Stimulated activated CD4-positive, alpha-beta T cell treated with anti-CD3 and anti-CD28 coated beads, Interleukin-12 subunit alpha, Interleukin-12 subunit beta, amount 100 ng/mL, for 4 hours (primary cell): ENCODE data around the gene LDLRAD3.

Experiments
- DNase-seq: peaks from one replicate; pipeline ENCODE4 v3.0.0-alpha.2; 2020

LDLRAD3 gene

DNA sequence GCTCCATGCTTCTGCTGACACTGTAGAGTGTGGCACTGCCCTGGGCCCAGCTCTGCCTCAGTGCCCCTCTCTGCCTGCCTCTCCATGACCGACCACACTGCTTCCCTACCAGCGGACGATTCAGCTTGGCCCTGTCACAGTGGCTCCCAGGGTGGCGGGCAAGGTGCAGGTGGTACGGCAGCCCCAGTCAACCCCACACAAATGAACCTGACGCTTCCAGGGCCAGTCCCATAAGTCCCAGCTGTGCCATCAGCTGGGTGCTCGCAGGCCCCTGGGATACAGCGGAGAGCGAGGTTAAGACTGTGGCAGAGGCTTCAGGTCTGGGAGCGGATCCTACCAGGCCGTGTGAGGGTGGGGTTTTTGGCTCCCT, 134.8 kb downstream of the LDLRAD3 start:
- no peak for DNase-seq

DNA sequence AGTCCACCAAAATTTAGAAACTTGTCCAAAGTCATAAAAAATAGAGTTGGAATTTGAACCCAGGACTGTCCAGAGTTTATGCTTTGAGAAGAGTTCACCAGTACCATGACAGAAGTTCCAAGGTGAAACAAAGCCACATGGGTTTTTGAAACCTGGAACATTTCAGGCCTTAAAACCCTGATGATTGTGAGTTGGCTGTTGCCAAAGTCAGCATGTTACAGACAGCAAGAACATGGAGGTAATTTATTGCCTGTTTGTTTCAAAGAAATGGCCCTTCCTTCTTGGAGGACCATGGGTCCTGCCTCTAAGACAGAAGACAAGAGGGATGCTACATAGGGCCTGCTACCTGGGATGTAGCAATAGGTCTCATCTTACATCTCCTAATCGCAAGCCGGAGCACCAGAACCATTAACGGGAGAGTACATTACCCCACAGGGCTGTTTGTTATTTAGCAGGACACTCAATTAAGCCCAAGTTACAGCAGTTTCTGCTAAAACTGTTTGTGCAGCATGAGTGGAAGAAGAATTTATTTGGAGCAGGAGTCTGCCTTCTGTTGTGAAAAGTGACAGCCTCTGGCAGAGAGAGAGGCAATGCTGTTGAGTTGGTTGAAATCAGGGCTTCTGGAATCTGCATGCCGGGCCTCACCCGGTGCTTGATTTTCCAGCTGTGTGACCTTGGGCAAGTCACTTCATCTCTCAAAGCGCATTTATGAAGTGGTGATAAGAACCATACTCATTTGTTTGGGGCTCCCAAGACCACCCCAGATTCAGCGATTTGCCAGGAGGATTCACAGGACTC, 136.2 kb downstream of the LDLRAD3 start:
- no peak for DNase-seq

DNA sequence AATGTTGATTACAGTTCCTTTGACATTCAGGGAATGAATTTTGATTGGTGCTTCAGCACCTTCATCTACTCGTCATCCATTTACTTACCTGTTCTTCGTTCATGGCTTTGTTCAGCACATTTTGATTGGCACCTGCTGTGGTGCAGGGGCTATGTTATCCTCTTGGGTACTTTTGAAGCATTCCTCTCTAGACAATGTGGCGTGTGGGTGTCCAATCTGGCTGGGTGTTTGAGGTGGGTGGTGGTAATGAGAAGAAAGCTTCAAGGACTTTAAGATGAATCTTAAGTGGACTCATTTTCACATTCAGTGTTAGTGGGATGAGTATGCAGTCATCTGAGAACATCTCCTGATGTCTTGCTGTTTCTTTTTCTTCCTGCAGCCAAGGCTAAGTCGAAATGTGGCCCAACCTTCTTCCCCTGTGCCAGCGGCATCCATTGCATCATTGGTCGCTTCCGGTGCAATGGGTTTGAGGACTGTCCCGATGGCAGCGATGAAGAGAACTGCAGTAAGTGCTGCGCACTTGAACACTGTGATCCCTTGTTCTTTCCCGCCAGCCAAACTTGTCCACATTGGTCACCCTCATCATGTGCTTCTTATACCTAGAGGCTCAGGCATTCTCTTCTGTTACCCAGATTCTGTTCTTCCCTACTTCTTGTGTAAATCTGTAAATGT, 137.5 kb downstream of the LDLRAD3 start:
- DNase-seq, result no peak

DNA sequence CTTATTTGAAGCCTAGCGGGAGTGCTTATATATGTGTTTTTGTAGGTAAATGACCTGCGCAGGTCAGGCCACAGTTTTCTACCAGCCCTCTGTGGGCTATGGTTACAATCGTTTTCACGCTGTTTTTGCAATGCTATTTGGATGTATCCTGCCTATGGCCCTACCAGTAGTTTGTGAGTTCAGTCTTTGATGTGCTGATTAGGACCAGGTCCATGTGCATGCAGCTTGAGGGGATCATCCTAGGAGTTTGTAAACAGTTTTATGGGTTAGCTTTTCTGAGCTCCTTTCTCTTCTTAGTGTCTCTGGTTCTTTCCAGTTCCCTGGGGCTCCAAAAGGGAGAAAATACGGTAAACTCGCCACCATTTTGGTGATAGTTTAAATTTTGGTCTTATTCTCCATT, 142.5 kb downstream of the LDLRAD3 start:
- DNase-seq, result no peak

DNA sequence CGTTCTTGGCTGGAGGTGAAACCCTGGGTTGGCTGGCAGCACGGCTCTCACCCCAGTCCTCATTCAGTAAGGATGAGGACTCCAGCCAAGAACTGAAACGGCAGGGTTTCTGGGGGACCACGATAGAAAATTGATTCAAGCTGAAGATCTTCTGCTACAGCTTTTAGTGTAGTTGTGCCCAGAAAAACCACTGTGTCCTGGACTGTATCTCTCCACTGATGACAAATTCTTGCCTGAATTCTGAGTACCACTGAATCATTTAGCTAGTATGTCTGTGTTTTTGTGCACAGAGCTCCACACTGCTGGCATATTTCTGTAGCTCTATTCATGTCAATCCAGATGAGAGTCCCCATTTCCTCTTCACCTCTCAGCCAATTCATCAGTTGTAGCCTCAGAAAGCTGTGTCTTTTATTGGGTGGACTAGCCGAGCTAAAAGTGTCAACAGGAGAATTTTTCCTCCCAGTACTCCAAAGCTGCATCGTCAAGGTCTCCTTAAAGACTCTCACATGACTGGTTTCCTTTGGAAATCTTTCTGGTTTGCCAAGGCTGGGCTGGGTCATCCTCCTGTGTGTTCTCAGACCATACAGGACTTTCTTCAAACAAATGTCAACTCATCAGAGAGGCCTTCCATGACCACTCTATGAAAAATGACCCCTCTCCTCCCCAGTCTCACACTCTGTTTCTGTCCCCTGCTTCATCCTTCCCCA, 144.6 kb downstream of the LDLRAD3 start:
- no peak for DNase-seq

DNA sequence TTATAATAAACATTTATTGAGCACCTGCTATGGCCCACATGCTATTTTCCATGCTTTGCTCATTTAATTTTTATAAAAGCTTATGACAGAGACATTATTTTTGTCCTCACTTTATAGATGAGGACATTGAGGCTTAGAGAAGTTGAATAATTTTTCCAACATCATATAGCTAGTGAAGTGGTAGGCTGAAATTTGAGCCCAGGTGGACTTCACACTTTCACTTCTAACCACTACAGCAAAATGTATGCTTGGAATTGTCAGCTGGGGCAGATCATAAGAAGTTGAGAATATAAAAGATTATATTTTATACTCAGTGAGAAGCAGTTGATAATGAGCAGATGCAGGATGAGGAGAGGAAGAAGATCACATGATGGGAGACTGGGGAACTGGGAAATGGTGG, 146.1 kb downstream of the LDLRAD3 start:
- no peak for DNase-seq

DNA sequence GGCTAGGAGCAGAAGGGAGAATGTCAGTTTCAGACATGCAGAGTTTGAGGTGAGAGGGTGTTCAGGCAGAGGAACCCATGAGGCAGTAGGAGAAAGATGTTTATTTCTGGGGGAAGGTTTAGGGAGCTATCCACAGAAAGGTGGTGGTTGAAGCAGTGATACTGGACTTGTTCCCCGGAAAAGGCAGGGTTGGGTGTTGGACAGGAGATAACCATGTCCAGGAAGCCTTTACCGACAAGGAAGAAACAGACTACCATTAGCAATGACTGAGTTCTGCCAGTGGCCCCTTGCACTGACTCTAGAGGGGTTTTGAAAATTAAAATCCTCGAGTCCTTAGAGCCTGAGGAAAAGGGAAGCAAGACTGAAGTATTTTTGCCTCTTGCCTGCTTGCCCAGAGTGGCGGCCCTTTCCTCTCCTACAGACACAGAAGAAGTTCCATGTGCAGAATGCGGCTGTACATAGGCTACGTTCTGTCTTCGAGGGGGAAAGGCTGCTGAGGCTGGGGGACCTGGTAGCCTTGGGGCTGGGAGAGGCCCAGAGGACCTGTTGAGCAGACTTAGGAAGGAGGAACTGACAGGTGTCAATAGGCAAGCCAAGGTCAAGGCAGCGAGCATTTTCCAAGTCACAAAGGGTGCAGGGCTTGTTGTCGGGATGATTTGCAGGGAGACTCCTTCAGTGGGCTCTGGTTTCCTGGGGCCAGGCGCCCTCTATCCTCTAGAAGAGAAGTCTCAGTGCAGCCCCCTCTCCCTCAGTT, 146.7 kb downstream of the LDLRAD3 start:
- no peak for DNase-seq

DNA sequence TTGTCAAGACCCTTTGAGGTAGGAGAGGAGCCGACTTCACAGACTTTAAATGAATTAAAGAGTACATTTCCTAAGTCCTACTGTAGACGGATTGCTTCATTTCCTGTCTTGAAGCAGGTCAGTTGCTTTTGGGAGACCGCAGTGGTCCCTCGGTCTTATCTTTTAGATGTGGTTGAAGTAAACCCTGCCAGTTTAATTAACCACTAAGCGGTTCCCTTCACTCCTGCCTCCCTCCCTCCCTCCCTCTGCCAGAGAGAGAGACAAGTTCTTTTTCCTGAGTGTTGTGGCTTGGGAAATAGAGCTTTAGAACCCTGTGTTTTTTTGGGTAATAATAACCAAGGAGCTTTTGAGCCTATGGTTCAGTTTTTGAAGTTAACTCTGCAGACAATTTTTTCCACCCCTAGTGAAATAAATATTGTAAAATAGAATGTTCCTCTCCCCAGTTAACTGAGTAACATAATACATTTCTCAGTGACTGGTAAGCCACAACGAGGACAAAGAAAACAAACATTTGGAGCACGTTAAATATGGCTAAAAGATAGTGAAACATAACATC, 147.5 kb downstream of the LDLRAD3 start:
- DNase-seq, result no peak

DNA sequence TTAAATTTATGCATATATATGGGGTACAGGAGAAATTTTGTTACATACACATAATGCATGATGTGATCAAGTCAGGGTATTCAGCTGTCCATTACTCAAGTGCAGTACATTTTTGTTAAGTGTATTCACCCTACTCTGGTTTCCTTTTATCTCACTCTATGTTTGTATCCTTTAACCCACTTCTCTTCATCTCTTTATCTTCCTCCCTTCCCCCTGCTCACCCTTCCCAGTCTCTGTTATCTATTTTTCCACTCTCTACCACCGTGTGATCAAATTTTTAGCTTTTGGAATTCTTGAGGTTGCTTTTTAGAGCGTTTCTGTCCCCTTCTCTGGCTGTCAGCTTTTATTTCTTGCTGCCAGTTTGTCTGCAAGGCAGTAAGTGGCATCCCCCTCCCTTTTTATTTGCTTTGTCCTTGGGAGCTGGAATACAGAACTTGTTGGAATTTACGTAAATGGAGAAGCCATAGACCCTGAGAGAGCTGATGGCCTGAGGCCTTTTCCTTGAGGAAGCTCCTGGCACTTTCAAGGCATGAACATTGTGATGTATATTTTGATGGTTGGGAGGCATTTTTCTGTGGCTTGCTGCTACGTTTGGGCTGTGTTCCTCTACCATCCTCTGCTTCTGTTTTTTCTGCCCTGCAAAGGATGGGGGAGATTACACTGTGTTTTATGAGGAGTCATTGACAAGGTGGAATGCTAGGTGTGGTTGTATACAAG, 148.6 kb downstream of the LDLRAD3 start:
- DNase-seq, result no peak

DNA sequence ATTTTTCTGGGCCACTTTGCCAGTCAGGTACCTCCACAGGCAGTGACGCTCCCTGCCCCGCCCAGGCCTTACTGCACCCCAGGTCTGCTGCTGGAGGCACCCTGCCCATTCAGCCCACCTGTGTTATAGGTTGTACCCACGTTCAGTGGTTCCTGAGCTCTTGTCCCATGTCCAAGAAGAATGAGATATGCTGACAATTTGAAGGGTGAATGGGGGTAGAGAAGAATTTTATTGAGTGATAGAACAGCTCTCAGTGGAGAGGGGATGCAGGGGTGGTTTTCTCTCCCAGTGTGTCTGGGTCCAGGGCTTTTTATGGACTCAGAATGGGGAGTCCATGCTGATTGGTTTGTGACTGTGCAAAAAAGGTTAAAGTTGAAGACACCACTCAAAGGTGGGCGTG, 149.7 kb downstream of the LDLRAD3 start:
- DNase-seq, result no peak

DNA sequence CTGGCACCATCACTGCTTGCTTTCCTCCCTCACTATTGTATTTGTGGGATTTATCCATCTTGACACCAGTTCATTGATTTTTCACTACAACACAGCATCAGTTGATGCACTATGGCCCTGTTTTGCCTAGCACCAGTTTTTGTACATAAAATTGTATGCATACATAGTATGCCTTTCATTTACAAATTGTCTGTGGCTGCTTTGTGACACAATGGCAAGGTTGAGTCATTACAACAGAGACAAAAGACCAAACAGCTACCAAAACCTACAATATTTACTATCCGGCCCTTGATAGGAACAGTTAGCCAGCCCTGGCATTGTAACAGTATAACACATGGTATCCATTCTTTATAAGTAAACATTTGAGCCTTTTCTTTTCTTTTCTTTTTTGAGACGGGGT, 150.3 kb downstream of the LDLRAD3 start:
- DNase-seq, result no peak

DNA sequence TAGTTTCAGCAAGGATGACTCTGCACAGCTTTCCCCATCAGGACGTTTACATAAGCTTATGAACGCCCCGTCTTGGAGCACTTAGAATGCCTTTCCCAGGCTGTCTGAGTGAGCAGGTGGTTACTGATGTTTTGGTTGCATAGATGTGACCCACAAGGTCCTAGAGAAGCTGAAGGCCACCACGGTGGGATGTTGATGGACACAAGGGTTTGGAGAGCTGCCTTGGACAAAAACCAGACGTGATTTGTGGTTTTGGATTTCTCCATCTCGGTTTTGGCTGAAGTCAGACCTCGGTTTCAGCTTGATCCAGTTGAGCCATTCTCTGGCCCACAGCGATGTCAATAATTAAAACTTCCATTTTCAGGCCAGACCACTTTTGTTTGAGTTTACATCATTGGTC, 151.9 kb downstream of the LDLRAD3 start:
- DNase-seq, result no peak

DNA sequence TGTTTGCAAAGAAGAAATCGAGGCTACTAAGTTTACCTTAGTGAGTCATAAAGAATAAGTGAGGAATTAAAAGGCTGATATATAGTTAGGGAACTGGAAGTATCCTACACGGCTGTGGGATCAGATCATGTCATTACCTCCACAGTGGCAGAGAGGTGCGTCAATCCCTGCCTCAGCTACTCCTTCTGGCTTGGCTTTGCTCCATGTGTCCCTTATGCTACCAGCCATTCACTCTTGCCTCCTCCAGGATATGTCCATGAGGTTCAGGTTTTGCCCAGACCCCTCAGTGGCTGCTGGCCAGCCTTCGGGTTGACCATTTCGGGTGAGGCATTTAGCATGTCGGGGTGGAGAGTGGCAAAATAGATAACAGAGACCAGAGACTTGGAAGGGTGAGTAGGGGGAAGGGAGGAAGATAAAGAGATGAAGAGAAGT, 153.4 kb downstream of the LDLRAD3 start:
- no peak for DNase-seq

DNA sequence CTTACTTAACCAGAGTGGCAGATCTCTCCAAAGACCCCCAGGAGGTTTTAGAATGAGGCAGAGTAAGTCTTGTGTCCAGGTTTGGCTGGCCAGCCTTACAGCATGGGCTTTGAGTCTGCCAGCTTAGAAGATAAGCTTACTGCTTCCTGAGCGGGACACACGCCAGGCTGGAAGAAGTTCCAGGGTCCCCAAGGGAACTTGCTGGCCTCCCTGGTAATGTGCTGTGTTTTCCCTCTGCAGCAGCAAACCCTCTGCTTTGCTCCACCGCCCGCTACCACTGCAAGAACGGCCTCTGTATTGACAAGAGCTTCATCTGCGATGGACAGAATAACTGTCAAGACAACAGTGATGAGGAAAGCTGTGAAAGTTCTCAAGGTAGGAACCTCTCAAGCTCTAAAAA, 154.2 kb downstream of the LDLRAD3 start:
- no peak for DNase-seq

DNA sequence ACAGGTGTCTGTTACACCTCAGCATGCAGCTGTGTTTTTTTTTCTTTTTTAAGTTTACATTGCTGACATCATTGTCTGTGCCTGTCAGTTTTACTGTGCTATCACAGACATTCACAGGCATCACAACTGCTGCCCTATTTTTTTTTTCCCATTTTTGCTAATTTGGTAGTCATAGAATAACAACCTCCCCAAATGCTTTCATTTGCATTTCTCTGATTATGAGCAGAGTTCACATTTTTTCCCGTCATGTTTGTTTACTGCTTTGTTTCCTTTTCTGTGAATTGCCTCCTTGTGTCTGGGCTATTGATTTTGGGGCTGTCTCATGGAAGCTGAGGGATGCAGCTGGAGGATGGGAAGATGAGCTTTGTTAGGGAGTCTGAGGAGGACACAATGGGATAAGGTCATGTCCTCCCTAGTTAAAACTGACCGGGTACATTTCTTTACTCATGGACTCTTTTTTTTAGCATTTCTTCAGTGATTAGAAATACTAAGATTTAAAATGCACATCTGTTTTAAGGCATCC, 155.1 kb downstream of the LDLRAD3 start:
- no peak for DNase-seq

DNA sequence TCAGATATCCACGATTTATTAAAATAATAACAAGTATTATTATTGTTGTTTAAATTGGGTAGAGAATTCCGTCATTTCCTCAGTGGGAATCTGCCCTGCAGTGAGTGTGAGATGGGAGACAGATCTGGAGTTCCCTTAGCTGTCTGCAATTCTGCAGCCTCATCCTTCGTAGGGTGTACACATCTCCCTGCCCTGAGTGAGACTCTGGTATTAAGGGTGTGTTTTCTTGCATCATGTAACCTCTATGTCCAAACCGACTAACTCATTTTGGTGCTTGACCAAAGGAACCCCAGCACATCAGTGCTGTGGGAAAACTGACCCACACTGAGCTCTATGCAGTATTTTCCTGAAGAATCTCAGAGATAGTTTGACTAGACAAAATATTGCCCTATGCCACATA, 157.6 kb downstream of the LDLRAD3 start:
- no peak for DNase-seq

DNA sequence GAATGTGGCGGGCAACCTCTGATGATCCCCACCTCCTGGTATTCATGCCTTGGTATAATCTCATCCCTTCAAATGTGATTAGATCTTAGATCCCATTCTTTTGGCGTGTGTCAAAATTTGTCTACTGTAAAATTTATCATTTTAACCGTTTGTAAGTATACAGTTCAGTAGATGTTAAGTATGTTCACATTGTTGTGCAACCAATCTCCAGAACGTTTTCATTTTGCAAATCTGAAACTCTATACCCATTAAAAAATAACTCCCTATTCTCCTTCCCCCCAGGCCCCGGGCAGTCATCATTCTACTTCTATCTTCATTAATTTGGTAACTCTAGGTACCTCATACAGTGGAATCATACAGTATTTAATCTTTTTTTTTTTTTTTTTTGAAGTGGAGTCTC, 159.0 kb downstream of the LDLRAD3 start:
- DNase-seq, result no peak

DNA sequence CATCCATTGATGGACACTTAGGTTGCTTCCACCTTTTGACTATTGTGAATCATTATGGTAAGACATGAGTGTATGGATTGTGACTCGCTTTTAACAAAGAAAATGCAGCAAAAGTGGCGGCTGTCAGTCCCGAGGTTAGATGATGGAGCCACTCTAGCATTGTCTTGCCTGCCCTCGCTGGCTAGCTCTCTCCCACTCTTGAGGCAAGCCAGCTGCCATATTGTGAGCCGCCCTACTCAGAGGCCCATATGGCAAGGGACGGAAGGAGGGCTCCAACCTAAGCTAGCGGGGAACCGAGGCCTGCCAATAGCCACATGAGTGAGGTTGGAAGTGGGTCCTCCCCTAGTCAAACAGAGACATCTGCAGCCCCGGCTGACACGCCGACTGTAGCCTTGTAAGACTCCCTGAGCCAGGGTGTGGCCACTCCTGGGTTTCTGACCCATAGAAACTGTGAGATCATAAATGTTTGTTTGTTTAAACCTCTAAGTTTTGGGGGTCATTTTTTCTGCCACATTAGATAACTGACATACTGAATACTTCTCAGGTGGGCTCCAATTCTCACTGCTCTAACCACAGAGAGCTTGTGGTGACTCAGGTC, 160.2 kb downstream of the LDLRAD3 start:
- no peak for DNase-seq

DNA sequence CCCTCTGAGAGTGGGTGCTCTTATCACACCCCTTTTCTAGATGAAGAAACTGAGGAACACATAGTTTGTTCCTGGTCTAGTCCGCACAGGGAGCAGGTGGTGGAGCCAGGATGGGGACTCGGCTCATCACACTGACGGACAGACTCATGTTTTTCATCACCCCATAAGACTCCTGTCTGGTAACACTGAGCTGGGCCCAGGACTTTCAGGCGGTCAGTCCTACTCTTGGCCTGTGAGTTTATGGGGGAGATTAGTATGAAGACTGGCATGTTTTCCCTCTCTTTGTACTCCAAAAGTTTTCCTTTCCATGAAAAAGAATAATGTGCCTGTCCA, 160.8 kb downstream of the LDLRAD3 start:
- no peak for DNase-seq

DNA sequence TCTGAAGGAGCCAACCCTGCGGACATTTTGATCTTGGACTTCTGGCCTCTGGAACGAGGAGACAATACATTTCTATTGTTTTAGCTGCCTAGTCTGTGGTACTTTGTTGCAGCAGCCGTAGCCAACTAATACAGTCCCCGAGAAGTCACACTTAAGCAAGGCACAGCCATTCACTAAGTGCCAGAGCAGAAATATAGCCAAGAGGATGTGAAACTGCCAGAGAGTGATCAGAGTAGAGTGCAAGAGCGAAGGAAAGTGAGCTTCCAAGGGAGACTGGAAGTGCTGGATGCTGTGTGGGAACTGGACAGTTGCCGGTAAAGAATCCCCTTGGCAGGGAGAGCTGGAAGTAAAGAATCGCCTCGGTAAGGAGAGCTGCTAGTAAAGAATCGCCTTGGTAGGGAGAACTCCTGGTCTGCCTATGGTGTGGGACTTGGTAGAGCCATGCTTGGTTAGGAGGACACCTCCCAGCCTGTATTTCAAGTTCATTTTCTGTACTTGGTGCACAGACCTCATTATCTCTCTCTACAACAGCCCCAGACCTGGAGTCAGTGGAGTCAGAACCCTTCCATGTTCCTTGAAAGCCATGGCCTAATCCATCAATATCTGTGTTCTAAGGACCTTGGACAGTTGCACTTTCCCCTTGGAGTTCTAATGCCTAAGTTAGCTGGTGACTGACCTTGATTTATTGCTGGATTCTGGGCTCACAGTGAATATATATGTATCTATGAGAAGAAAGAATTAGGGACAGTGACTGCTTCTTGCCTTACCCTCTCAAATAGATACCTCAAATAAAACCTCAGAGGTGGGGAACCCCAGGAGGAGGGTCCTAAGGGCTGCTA, 162.1 kb downstream of the LDLRAD3 start:
- no peak for DNase-seq

DNA sequence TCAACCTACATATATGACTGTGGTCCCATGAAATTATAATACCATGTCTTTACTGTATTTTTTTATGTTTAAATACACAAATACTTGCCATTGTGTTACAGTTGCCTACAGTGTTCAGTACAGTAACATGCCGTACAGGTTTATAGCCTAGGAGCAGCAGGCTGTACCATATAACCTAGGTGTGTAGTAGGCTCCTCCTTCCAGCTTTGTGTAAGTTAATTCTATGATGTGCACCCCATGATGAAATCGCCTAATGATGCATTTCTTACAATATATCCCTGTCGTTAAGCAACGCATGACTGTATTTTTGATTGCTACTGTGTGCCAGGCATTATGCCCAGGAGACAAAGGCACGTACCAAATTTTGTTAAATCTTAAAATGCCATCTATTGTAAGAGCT, 163.7 kb downstream of the LDLRAD3 start:
- no peak for DNase-seq
